GM23338 (cell line): ENCODE data around the gene GCH1. TPM values are rescaled to one million over a fixed set of nuclear protein-coding genes. Genes with fewer than 3 reads are reported as not detected.

Experiments
- ATAC-seq: fragments of 200-7000 bp; cut with Tn5 transposase; 3 replicates; pipeline ENCODE4 v1.9.1; 2020
- DNase-seq: peaks from one replicate; pipeline ENCODE4 v3.0.0-alpha.2; 2015; ENCODE audit warnings: low spot score
- H2AFZ ChIP-seq: fragments of 200-600 bp; sonication (generic); 2 replicates; pipeline ENCODE4 v1.8.0; 2016; ENCODE audit warnings: antibody characterized with exemption, mild to moderate bottlenecking, moderate library complexity
- H3F3A ChIP-seq: fragments of 200-600 bp; sonication (generic); replicated peaks from 2 replicates; pipeline ENCODE4 v1.8.0; 2017; ENCODE audit warnings: antibody characterized with exemption, mixed run types, low read depth
- H3K27ac ChIP-seq: fragments of 200-600 bp; sonication (generic); 2 replicates; pipeline ENCODE4 v1.6.1; 2016; ENCODE audit warnings: low read depth
- H3K27me3 ChIP-seq: fragments of 200-600 bp; sonication (generic); 2 replicates; pipeline ENCODE4 v1.8.0; 2016; ENCODE audit warnings: mild to moderate bottlenecking, mixed run types, moderate library complexity; ENCODE audit not compliant: insufficient read depth
- H3K36me3 ChIP-seq: fragments of 200-600 bp; sonication (generic); 2 replicates; pipeline ENCODE4 v1.8.0; 2016; ENCODE audit warnings: mild to moderate bottlenecking; ENCODE audit not compliant: insufficient read depth
- H3K4me1 ChIP-seq: fragments of 200-600 bp; sonication (generic); 2 replicates; pipeline ENCODE4 v1.8.0; 2016; ENCODE audit warnings: mild to moderate bottlenecking, moderate library complexity; ENCODE audit not compliant: insufficient read depth
- H3K4me2 ChIP-seq: fragments of 200-600 bp; sonication (generic); 2 replicates; pipeline ENCODE4 v1.7.1; 2017; ENCODE audit warnings: mixed run types
- H3K4me3 ChIP-seq: fragments of 200-600 bp; sonication (generic); 2 replicates; pipeline ENCODE4 v1.6.1; 2016; ENCODE audit warnings: mixed run types
- H3K79me2 ChIP-seq: fragments of 200-600 bp; sonication (generic); replicated peaks from 2 replicates; pipeline ENCODE4 v1.8.0; 2017; ENCODE audit warnings: mild to moderate bottlenecking; ENCODE audit not compliant: insufficient read depth
- H3K9me2 ChIP-seq: fragments of 200-600 bp; sonication (generic); 2 replicates; pipeline ENCODE4 v1.8.0; 2017; ENCODE audit not compliant: insufficient read depth
- H4K20me1 ChIP-seq: fragments of 200-600 bp; sonication (generic); replicated peaks from 2 replicates; pipeline ENCODE4 v1.8.0; 2017; ENCODE audit warnings: mild to moderate bottlenecking; ENCODE audit not compliant: insufficient read depth
- H3K27ac Mint-ChIP-seq: 2 replicates; pipeline ENCODE4 v1.8.0; 2020; ENCODE audit warnings: inconsistent platforms, mild to moderate bottlenecking, moderate library complexity, mixed read lengths
- H3K27me3 Mint-ChIP-seq: 3 replicates; pipeline ENCODE4 v1.8.0; 2022; ENCODE audit warnings: low read depth, mild to moderate bottlenecking, moderate library complexity, mixed read lengths, inconsistent platforms; ENCODE audit not compliant: insufficient read depth, poor library complexity
- H3K36me3 Mint-ChIP-seq: 3 replicates; pipeline ENCODE4 v1.8.0; 2021; ENCODE audit warnings: low read depth, mild to moderate bottlenecking, inconsistent platforms, moderate library complexity, mixed read lengths
- H3K4me1 Mint-ChIP-seq: 3 replicates; pipeline ENCODE4 v1.8.0; 2020; ENCODE audit warnings: mild to moderate bottlenecking, inconsistent platforms, mixed read lengths
- H3K4me3 Mint-ChIP-seq: 3 replicates; pipeline ENCODE4 v1.8.0; 2021; ENCODE audit warnings: moderate library complexity, mild to moderate bottlenecking, inconsistent platforms, mixed read lengths
- H3K9me3 Mint-ChIP-seq: 3 replicates; pipeline ENCODE4 v1.8.0; 2020; ENCODE audit warnings: moderate library complexity, mild to moderate bottlenecking, inconsistent platforms, mixed read lengths
- CREB1 ChIP-seq: fragments of 250-450 bp; sonication (Bioruptor Pico); IDR thresholded peaks from 2 replicates; pipeline ENCODE4 v1.5.0; 2020; ENCODE audit warnings: low read depth, mild to moderate bottlenecking, moderate library complexity
- CTCF ChIP-seq, 2 experiments: fragments of 200-600 bp in 1 of 2; sonication (generic) in 1 of 2; conservative IDR thresholded peaks; 2 replicates each; pipeline versions ENCODE4 v1.5.1 to v1.6.1; 2016 to 2017; ENCODE audit warnings: antibody characterized with exemption in 2 of 2, low read depth in 2 of 2, mild to moderate bottlenecking in 2 of 2, moderate library complexity in 1 of 2
- ETS1 ChIP-seq: IDR thresholded peaks from 2 replicates; pipeline ENCODE4 v1.6.1; 2016; ENCODE audit warnings: antibody characterized with exemption
- EZH2 ChIP-seq: fragments of 200-600 bp; sonication (generic); IDR thresholded peaks from one replicate; pipeline ENCODE4 v1.8.0; 2017; ENCODE audit warnings: antibody characterized with exemption, mild to moderate bottlenecking, low read depth; ENCODE audit not compliant: unreplicated experiment
- JUNB ChIP-seq: IDR thresholded peaks from one replicate; pipeline ENCODE4 v1.6.1; 2016; ENCODE audit warnings: antibody characterized with exemption; ENCODE audit not compliant: unreplicated experiment
- POLR2AphosphoS5 ChIP-seq: IDR thresholded peaks from 2 replicates; pipeline ENCODE4 v1.6.1; 2016; ENCODE audit warnings: antibody characterized with exemption, low read depth
- REST ChIP-seq: IDR thresholded peaks from one replicate; pipeline ENCODE4 v1.6.1; 2018; ENCODE audit warnings: antibody characterized with exemption; ENCODE audit not compliant: unreplicated experiment
- STAT1 ChIP-seq: IDR thresholded peaks from one replicate; pipeline ENCODE4 v1.6.1; 2016; ENCODE audit warnings: antibody characterized with exemption; ENCODE audit not compliant: unreplicated experiment
- ZNF114 ChIP-seq: fragments of 250-450 bp; sonication (Bioruptor Pico); IDR thresholded peaks from 2 replicates; pipeline ENCODE4 v1.5.0; 2020; ENCODE audit warnings: mild to moderate bottlenecking, moderate library complexity
- ZNF331 ChIP-seq: fragments of 250-450 bp; sonication (Bioruptor Pico); IDR thresholded peaks from 2 replicates; pipeline ENCODE4 v1.5.0; 2020; ENCODE audit warnings: low read depth, mild to moderate bottlenecking, moderate library complexity
- ZNF462 ChIP-seq: fragments of 250-450 bp; sonication (Bioruptor Pico); IDR thresholded peaks from 2 replicates; pipeline ENCODE4 v1.5.0; 2020; ENCODE audit warnings: mild to moderate bottlenecking, moderate library complexity
- polyA plus RNA-seq: library from polyadenylated mRNA; unstranded; fragments of >200 nt; fragmentation: Nextera tagmentation; extraction: Ambion mirVana; gene quantifications from 2 replicates; pipeline ENCODE4 v1.2.1, GENCODE V29; 2016
- total RNA-seq: library from RNA; depleted of rRNA; stranded (reverse); fragments of >200 nt; shearing (Covaris generic); gene quantifications from 2 replicates; pipeline ENCODE4 v1.2.3, GENCODE V29; 2014

Gene GCH1
- total and polyA plus RNA-seq, 2 experiments from 2014 or later: 8.7 to 15.0 TPM

- TF ChIP-seq ZNF114 (CRISPR knock-in tag): no peak
- no peak for TF ChIP-seq STAT1
- TF ChIP-seq ZNF462: no peak
- no peak for TF ChIP-seq ZNF331 (CRISPR knock-in tag)
- TF ChIP-seq CREB1 (CRISPR knock-in tag): no peak
Measured at GRCh38 chr14:54895683-54896082, 6.9 kb downstream of the GCH1 start (continued).

GRCh38 chr14:54894995-54895394, 7.6 kb downstream of the GCH1 start:
- H4K20me1 ChIP-seq: no peaks in the 10 kb centered on the region; the same call in 1 of the 2 replicates
- no peaks in the 10 kb centered on the region for H3F3A ChIP-seq
- peaks cover 6% of the 10 kb centered on the region for H3K4me1 Mint-ChIP-seq
- no peaks in the 10 kb centered on the region for H3K9me3 Mint-ChIP-seq
- no peaks in the 10 kb centered on the region for H3K36me3 ChIP-seq
- no peak overlapping the region for H3K4me3 ChIP-seq
- no peak overlapping the region for H3K27ac Mint-ChIP-seq
- H3K79me2 ChIP-seq: no peaks in the 10 kb centered on the region; the same call in 1 of the 2 replicates
- ATAC-seq: no peak
- DNase-seq: no peak
- H2AFZ ChIP-seq: no peak overlapping the region
- H3K4me3 Mint-ChIP-seq: no peak overlapping the region
- no peaks in the 10 kb centered on the region for H3K9me2 ChIP-seq
- peaks cover 4% of the 10 kb centered on the region for H3K27me3 Mint-ChIP-seq
- no peak overlapping the region for H3K27ac ChIP-seq
- 0 out of 2 replicates have a peak, but pooled peaks cover 6% of the 10 kb centered on the region for H3K4me1 ChIP-seq
- H3K27me3 ChIP-seq: no peaks in the 10 kb centered on the region; the same call in 1 of the 2 replicates
- no peak overlapping the region for H3K4me2 ChIP-seq
- H3K36me3 Mint-ChIP-seq: no peaks in the 10 kb centered on the region
- TF ChIP-seq POLR2AphosphoS5: no peak
- no peak for TF ChIP-seq STAT1
- TF ChIP-seq CREB1 (CRISPR knock-in tag): no peak
- TF ChIP-seq EZH2: no peak
- no peak for TF ChIP-seq CTCF (conservative IDR thresholded peaks at IDR 0.05; ENCODE audit: low read depth in 2 of 2)
- no peak for TF ChIP-seq ETS1
- TF ChIP-seq REST: no peak
- no peak for TF ChIP-seq JUNB
- TF ChIP-seq ZNF114 (CRISPR knock-in tag): no peak
